CD4-positive, alpha-beta T cell treated with Interleukin-2 at 100 ng/mL for 4 hours (primary cell): ENCODE results near the gene TUBA8.
"Not testable (repeated sequence)": the region's sequence is repeated elsewhere in the genome, so short reads cannot be mapped to it uniquely, and the experiment has no call there.

Experiments
- DNase-seq: peaks from one replicate; pipeline ENCODE4 v3.0.0-alpha.2; 2020; ENCODE audit warnings: low spot score

TUBA8 gene

GRCh38 chr22:18173441-18173840, 62.8 kb downstream of the TUBA8 start:
- DNase-seq, result not testable (repeated sequence)
